ENCODE data around the gene ZNF485. TPM values are rescaled to one million over a fixed set of nuclear protein-coding genes. Genes with fewer than 3 reads are reported as not detected.

ZNF485 gene
- total and polyA plus RNA-seq, 7 donors: 3.1 to 8.2 (median 4.0) TPM

GRCh38 chr10:43666552-43666951 lies 60.3 kb downstream of the ZNF485 start:
- Histone ChIP-seq H3K4me3 (no peak overlapping the region), H3K9me3 (no peaks in the 10 kb centered on the region), H3K36me3 (ENCODE audit: insufficient read depth in 1 of 2, low read depth in 1 of 2) (no peaks in the 10 kb centered on the region), H3K4me1 (no peaks in the 10 kb centered on the region), H3K27ac (no peak overlapping the region), H3K27me3 (ENCODE audit: insufficient read depth in 3 of 3, low read length in 2 of 3) (peaks cover 0 to 17% (median 8%) of the 10 kb centered on the region in 3 donors)
- DNase-seq (no peak), ATAC-seq (no peak)
- TF ChIP-seq, protein P1, sequence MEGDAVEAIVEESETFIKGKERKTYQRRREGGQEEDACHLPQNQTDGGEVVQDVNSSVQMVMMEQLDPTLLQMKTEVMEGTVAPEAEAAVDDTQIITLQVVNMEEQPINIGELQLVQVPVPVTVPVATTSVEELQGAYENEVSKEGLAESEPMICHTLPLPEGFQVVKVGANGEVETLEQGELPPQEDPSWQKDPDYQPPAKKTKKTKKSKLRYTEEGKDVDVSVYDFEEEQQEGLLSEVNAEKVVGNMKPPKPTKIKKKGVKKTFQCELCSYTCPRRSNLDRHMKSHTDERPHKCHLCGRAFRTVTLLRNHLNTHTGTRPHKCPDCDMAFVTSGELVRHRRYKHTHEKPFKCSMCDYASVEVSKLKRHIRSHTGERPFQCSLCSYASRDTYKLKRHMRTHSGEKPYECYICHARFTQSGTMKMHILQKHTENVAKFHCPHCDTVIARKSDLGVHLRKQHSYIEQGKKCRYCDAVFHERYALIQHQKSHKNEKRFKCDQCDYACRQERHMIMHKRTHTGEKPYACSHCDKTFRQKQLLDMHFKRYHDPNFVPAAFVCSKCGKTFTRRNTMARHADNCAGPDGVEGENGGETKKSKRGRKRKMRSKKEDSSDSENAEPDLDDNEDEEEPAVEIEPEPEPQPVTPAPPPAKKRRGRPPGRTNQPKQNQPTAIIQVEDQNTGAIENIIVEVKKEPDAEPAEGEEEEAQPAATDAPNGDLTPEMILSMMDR (IDR thresholded peaks at IDR 0.05): no peak
- intact Hi-C loops (cut with DNase I): no loop called here
- 84 to 88% (median 85%) methylated on average over 9 of the region's 9 CpGs for WGBS, 3 donors

DNA sequence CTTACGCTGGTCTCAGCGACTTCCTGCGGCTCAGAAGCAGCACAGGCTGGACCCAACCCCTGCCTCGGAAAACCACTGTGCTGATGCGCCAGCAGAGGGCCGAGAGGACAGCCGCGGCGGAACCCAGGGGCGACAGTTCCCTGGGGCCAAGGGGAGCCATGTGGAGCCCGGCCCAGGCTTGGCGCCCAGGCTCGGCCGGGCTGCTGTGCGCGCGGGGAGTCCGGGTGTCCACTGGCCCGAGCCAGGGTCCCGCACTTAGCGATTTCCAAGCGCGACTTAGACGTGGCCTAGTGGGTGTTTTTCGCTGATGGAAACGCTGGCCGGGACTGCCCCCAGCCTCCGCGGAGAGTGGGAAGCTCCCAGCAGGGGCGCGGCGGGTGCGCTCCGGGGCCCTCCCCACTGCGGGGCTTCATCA lies 61.1 kb downstream of the ZNF485 start:
- DNase-seq (peak in 1 of 2 donors; percentile 40), ATAC-seq (peak in 3 of 4 donors; percentile 34 to 56 (median 53))
- WGBS, 3 donors: 7 to 12% (median 11%) methylated on average over 34 to 35 of the region's 35 CpGs
- TF ChIP-seq, protein P1 (IDR thresholded peaks at IDR 0.05): peak; percentile 14
- H3K9me3 ChIP-seq: no peaks in the 10 kb centered on the region
- intact Hi-C loops (cut with DNase I): no loop called here
- H3K4me1 ChIP-seq: no peaks in the 10 kb centered on the region
- H3K27ac ChIP-seq: no peak overlapping the region
- H3K36me3 ChIP-seq (ENCODE audit: insufficient read depth in 1 of 2, low read depth in 1 of 2): no peaks in the 10 kb centered on the region
- peak overlapping the region; percentile 41 for H3K4me3 ChIP-seq
- H3K27me3 ChIP-seq (ENCODE audit: insufficient read depth in 3 of 3, low read length in 2 of 3): peaks cover 0 to 17% (median 8%) of the 10 kb centered on the region in 3 donors

Other genes starting within 250 kb of the ZNF485 start
- gene FXYD4, start 234.8 kb upstream of the ZNF485 start, total RNA-seq: 1 to 10 TPM in 1 of 4 donors, not detected in 3; 3.0 TPM
- under 1 TPM in 2 of 3 donors, not detected in 1; 0.18 to 0.74 TPM for gene FXYD4, start 234.8 kb upstream of the ZNF485 start, polyA plus RNA-seq
- gene HNRNPF, start 197.3 kb upstream of the ZNF485 start, total RNA-seq: 100 to 1,000 TPM in 2 of 4 donors, 10 to 100 TPM in 2; 68.0 to 154 (median 110) TPM
- 100 to 1,000 TPM in 1 of 3 donors, 10 to 100 TPM in 2; 62.1 to 126 (median 75.2) TPM for gene HNRNPF, start 197.3 kb upstream of the ZNF485 start, polyA plus RNA-seq
- 1 to 10 TPM; 1.2 to 2.1 (median 1.5) TPM for gene ZNF487, start 169.3 kb upstream of the ZNF485 start, total RNA-seq
- 1 to 10 TPM; 2.0 to 9.8 (median 2.5) TPM for gene ZNF487, start 169.3 kb upstream of the ZNF485 start, polyA plus RNA-seq
- 1 to 10 TPM; 3.5 to 5.3 (median 4.2) TPM for gene ZNF239, start 31.8 kb upstream of the ZNF485 start, total RNA-seq
- 1 to 10 TPM; 3.2 to 8.3 (median 7.1) TPM for gene ZNF239, start 31.8 kb upstream of the ZNF485 start, polyA plus RNA-seq
- gene ZNF32, start 42.4 kb downstream of the ZNF485 start, total RNA-seq: 10 to 100 TPM; 46.5 to 55.5 (median 50.5) TPM
- gene ZNF32, start 42.4 kb downstream of the ZNF485 start, polyA plus RNA-seq: 100 to 1,000 TPM in 1 of 3 donors, 10 to 100 TPM in 2; 69.9 to 145 (median 75.9) TPM

Measured in psoas muscle (tissue), 8 donors.